Epithelial cell of esophagus (primary cell): ENCODE data around the gene PPP3CB.

Experiments used
- DNase-seq: peaks from one replicate; pipeline ENCODE4 v3.0.0; 2010; ENCODE audit warnings: low read depth
- H3K4me3 ChIP-seq: 2 replicates; pipeline ENCODE4 v1.5.1; 2011; ENCODE audit warnings: mild to moderate bottlenecking, low read length, control low read depth
- CTCF ChIP-seq: IDR thresholded peaks from 2 replicates; pipeline ENCODE4 v1.5.1; 2011; ENCODE audit warnings: low read depth, mild to moderate bottlenecking, low read length, control low read depth, inconsistent platforms; ENCODE audit not compliant: insufficient read depth; ENCODE audit errors: missing control alignments

PPP3CB gene

GRCh38 chr10:73446926-73447325 is 48.9 kb downstream of the PPP3CB start:
- H3K4me3 ChIP-seq, result no peak overlapping the region
- TF ChIP-seq CTCF, result no peak
- no peak for DNase-seq

GRCh38 chr10:73444457-73444856 is 51.4 kb downstream of the PPP3CB start:
- no peak for TF ChIP-seq CTCF
- no peak for DNase-seq
- H3K4me3 ChIP-seq, result no peak overlapping the region

DNA sequence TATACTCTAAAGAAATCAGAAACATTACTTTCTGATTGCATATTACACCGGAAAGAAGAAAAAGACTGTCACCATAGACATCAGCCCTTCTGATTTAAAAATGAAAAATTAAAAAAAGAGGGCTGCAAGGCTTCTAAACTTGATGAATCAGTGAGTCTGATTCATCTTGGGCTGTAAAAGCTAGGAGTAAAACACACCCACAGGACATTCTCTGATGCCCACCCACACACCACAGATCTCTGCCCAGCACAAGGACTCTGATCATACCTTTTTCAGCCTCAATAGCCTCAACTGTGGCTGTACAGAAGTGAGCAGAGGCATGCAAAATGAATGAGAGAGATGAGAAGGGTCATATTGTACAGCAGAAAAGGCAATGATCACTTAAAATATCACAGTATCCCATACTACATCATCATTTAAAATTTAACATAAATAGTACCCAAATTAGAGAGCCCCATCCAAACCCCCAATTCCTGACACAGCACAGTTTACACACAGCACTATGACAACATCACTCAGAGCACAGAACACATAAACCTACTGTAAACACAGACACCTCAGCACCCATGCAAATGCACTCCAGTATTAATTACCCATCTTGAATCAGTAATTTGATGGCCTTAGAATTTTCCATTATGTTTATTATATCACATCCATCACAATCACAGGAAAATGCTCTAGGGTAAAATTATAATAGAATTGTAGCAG is 56.1 kb downstream of the PPP3CB start:
- H3K4me3 ChIP-seq, result no peak overlapping the region
- DNase-seq, result peak; percentile 66
- TF ChIP-seq CTCF, result no peak

- TF ChIP-seq CTCF, result no peak
- DNase-seq, result no peak
- H3K4me3 ChIP-seq, result no peak overlapping the region
Observed at GRCh38 chr10:73439055-73439454, 56.8 kb downstream of the PPP3CB start.

- no peak within 1 kb of the TSS for H3K4me3 ChIP-seq
- no peak for TF ChIP-seq CTCF
- no peak for DNase-seq
Observed at GRCh38 chr10:73433538-73433867, 62.3 kb downstream of the PPP3CB start, which contains the start of gene MSS51. TSS of gene MSS51 (minus strand) at chr10:73433561. CDS start at chr10:73428284, 5,277 bp downstream.

GRCh38 chr10:73432646-73433537 is 62.9 kb downstream of the PPP3CB start:
- no peak for DNase-seq
- no peak overlapping the region for H3K4me3 ChIP-seq
- TF ChIP-seq CTCF, result no peak
